Measurements from ENCODE around the gene AURKAIP1. TPM values are rescaled to one million over a fixed set of nuclear protein-coding genes. Genes with fewer than 3 reads are reported as not detected.

Gene AURKAIP1
- total RNA-seq, 6 experiments from 2014 or later: 178 to 206 (median 196) TPM

DNA sequence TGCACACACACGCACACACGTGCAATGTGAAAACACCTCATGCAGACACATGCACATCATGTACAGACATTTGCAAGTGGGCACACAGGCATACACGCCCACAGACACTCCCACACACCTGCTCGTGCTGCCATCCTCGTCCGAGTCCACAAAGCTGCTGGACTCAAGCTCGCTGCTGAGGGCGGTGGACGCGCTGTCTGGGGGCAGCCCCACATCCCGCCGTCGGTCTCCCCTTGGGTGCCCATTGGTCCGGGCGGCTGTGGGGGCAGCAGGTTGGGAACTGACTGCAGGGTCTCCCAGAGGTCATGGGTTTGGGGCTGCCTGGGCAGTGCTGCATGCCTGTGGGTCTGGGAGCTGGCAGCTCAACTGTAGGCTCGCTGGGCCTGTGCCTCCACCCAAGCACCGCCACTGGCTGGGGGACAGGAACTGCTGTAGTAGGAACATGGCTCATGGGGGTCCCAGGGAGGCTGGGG lies 33.4 kb downstream of the AURKAIP1 start:
- H3K36me3 Mint-ChIP-seq (ENCODE audit: low read depth): peaks cover 11% of the 10 kb centered on the region
- H3K4me1 Mint-ChIP-seq (ENCODE audit: low read depth): peaks cover 17% of the 10 kb centered on the region
- no peak overlapping the region for H3K27ac Mint-ChIP-seq
- peaks cover 3% of the 10 kb centered on the region for H3K27me3 Mint-ChIP-seq (ENCODE audit: insufficient read depth)
- H3K4me3 Mint-ChIP-seq: no peak overlapping the region
- TF ChIP-seq, protein P1, sequence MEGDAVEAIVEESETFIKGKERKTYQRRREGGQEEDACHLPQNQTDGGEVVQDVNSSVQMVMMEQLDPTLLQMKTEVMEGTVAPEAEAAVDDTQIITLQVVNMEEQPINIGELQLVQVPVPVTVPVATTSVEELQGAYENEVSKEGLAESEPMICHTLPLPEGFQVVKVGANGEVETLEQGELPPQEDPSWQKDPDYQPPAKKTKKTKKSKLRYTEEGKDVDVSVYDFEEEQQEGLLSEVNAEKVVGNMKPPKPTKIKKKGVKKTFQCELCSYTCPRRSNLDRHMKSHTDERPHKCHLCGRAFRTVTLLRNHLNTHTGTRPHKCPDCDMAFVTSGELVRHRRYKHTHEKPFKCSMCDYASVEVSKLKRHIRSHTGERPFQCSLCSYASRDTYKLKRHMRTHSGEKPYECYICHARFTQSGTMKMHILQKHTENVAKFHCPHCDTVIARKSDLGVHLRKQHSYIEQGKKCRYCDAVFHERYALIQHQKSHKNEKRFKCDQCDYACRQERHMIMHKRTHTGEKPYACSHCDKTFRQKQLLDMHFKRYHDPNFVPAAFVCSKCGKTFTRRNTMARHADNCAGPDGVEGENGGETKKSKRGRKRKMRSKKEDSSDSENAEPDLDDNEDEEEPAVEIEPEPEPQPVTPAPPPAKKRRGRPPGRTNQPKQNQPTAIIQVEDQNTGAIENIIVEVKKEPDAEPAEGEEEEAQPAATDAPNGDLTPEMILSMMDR (IDR thresholded peaks at IDR 0.05): no peak
- no peaks in the 10 kb centered on the region for H3K9me3 Mint-ChIP-seq
- DNase-seq: no peak

DNA sequence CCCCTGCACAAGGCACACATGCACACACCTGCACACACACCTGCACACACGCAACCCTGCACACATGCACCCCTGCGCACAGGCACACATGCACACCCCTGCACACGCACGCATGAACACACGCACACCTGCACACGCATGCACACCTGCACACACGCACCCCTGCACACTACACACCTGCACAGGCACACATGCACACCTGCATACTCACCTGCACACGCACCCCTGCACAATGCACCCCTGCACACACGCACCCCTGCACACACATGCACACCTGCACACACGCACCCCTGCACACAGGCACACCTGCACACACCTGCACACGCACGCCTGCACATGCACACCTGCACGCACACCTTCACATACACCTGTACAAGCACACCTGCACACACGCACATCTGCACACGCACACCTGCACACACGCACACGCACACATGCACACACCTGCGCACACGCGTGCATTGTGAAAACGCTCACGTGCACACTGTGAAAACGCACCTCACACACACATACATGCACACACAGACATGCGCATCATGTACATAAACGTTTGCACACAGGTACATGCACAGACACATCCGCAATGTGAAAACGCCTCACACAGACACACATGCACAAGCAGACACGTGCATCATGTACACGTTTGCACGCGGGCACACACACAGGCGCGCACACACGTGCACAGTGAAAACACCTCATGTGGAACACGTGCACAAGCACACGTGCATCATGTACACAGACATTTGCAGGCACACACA lies 34.0 kb downstream of the AURKAIP1 start:
- no peaks in the 10 kb centered on the region for H3K9me3 Mint-ChIP-seq
- DNase-seq: no peak
- TF ChIP-seq, protein P1 (IDR thresholded peaks at IDR 0.05): no peak
- H3K4me1 Mint-ChIP-seq (ENCODE audit: low read depth): peaks cover 11% of the 10 kb centered on the region
- H3K27ac Mint-ChIP-seq: no peak overlapping the region
- H3K4me3 Mint-ChIP-seq: no peak overlapping the region
- peaks cover 11% of the 10 kb centered on the region for H3K36me3 Mint-ChIP-seq (ENCODE audit: low read depth)
- peaks cover 3% of the 10 kb centered on the region for H3K27me3 Mint-ChIP-seq (ENCODE audit: insufficient read depth)

DNA sequence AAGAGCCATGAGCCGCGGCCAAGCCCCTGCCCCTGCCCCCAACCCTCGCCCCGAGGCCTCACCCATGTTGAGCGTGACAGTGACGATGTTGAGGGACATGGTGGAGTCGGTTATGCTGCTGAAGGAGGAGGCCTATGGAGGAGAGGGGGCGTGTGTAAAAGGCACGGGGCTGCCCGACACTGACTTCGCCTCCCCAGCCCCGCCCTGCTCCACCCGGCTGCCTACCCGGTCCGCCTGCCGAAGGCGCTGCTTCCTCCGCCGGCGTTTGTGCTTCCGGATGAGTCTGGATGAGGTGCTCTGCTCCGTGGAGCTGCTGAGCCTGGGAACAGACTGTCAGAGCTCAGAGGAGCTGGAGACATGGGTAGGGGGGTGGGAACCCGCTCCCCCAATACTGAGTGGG lies 34.8 kb downstream of the AURKAIP1 start:
- H3K27ac Mint-ChIP-seq: no peak overlapping the region
- peaks cover 3% of the 10 kb centered on the region for H3K27me3 Mint-ChIP-seq (ENCODE audit: insufficient read depth)
- TF ChIP-seq, protein P1 (IDR thresholded peaks at IDR 0.05): no peak
- no peaks in the 10 kb centered on the region for H3K9me3 Mint-ChIP-seq
- peaks cover 11% of the 10 kb centered on the region for H3K36me3 Mint-ChIP-seq (ENCODE audit: low read depth)
- no peak for DNase-seq
- peaks cover 6% of the 10 kb centered on the region for H3K4me1 Mint-ChIP-seq (ENCODE audit: low read depth)
- H3K4me3 Mint-ChIP-seq: no peak overlapping the region

DNA sequence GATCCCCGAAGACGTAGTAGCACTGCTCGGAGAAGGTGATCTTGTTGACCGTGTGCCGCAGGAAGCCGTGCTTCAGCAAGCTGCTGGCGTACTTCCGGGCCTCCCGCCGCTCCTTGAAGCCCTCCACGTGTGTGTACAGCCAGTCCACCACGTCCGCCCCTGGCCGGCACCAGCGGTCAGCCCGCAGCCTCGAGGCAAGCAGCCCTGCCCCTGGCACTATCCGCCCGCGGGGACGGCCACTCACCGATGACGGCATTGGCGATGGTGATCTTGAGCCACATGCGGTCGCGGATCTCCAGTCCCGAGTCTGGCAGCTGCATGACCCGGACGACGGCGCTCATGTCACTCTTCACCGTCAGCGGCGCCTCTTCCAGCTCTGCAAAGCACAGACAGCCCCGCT lies 36.7 kb downstream of the AURKAIP1 start:
- Mint-ChIP-seq H3K27ac (no peak overlapping the region), H3K27me3 (ENCODE audit: insufficient read depth) (peaks cover 5% of the 10 kb centered on the region), H3K4me3 (no peak overlapping the region), H3K4me1 (ENCODE audit: low read depth) (no peaks in the 10 kb centered on the region), H3K36me3 (ENCODE audit: low read depth) (peaks cover 11% of the 10 kb centered on the region), H3K9me3 (no peaks in the 10 kb centered on the region)
- DNase-seq: no peak
- TF ChIP-seq, protein P1 (IDR thresholded peaks at IDR 0.05): no peak

DNA sequence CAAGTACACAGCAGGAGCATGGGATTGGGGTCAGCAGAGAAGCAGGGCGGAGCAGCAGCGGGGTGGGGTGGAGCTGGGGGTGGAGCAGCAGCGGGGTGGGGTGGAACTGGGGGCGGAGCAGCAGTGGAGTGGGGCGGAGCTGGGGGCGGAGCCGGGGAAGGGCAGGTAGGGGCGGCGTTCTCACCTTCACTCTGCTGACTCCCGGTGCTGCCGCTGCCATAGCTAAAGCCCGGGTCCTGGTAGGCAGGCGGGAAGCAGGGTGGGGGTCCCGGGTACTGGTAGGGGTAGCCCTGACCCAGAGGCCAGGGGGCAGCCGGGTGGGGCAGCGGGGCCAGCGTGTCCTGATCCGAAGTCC lies 37.2 kb downstream of the AURKAIP1 start:
- Mint-ChIP-seq H3K36me3 (ENCODE audit: low read depth) (peaks cover 11% of the 10 kb centered on the region), H3K4me3 (no peak overlapping the region), H3K27me3 (ENCODE audit: insufficient read depth) (peaks cover 5% of the 10 kb centered on the region), H3K4me1 (ENCODE audit: low read depth) (no peaks in the 10 kb centered on the region), H3K9me3 (no peaks in the 10 kb centered on the region), H3K27ac (no peak overlapping the region)
- TF ChIP-seq, protein P1 (IDR thresholded peaks at IDR 0.05): no peak
- no peak for DNase-seq

All from HFFc6 (cell line).